SHP77 treated with DMSO at 0.1 percent for 48 hours (cell line): ENCODE measurements around the gene LTBP2.
"Not testable (repeated sequence)": the region's sequence is repeated elsewhere in the genome, so short reads cannot be mapped to it uniquely, and the experiment has no call there.

Experiments
- DNase-seq: peaks from one replicate; lab custom pipeline; 2025; lab: John Stamatoyannopoulos, UW

The LTBP2 gene

DNA sequence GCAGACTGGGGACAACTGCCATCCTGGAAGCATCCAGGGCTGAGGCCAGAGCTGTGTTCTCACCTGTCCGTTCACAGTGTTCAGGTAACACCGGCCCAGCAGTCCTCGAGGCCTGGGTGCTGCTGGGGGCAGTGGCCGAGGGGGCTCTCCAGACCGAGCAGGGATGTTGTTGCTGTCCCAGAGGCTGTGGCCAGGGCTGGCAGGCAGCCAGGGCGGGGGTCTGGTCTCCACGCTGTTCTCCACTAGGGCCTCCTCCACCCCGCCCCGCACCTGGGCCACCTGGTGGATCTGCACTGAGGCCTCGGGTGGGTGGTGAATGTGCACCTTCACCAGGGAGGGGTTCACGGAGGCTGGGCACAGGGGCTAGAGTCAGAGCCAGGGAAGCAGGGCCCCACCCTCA is 61.0 kb downstream of the LTBP2 start:
- DNase-seq = no peak

DNA sequence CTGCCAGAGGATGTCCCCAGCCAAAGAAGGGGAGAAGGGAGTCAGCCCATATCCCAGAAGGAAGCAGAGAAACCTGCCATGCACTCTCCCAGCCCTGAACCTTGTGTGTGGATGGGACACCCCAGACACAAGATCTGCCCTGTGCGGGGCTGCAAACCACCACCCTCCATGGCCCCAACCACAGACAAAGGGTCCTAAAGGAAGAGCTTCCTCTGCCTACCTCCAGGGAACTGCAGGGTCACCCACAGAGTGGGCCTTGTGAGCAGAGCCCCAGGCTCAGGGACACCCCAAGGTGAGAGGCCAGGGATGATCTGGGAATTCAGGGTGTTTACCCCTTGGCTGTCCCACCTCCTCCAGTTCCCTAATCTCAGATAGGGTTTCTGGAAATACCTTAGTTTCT is 62.0 kb downstream of the LTBP2 start:
- DNase-seq = no peak

DNA sequence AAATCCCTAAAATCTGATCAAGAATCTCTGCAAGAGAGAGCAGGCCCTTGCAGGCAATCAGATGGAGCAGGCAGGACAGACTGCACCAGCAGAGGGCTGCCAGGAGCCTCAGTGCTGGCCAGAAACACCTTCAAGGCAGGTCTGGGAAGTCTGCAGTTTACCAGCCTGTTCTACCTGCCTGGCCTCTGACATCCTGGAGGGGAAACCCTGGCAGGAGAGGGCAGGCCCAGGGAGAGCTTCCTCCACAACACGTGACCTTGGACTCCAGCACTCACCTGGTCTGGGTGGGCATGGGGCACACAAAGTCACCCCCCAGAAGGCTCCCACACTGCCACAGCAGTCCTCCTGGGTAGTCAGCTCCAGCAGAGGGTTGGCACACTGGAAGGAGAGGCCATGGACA is 62.4 kb downstream of the LTBP2 start:
- no peak for DNase-seq

DNA sequence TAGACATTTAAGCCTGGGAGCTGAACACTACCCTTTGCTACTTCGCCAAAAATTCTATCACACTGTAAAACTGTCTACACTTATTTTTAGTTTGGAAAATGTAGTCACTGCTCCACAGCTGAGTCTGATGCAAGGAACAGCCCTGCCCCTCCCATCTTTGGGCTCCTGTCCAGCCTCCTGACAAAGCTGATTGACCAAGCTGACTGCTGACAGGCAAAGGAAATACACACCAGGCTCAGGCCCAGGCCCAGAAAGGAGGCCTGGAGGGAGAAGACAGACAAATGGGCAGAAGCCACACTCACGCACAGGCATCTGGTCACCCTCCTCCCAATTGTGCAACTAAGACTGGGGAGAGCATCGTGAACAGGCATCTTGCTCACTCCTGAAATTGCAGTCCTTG is 63.2 kb downstream of the LTBP2 start:
- DNase-seq = no peak

DNA sequence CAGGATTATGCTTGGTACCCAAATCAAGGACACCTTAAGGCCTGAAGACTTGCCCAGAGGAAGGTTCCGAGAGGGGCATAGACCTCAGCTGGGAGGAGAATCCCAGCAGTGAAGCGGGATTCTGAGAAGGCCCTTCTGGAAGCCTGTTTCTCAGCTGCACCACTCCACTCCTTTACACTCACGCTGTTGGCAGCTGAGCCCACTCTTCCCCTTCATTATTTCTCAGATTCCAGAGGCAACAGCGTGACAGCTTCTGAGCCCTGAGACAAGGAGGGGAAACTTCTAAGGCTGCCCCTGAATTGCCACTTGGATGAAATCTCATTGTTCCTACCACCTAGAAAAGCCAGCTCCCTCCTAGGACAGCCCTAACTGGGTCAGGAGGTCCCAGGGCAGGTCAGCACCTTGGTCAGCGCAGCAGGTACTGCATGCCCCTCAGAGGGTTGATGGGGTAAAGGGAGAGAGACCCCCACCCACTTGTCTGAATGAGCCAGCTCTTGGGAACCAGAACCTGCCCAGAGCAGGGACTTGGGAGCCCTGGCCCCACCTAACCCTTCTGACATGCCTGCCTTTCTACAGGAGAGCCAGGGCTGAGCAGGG is 64.6 kb downstream of the LTBP2 start:
- no peak for DNase-seq

DNA sequence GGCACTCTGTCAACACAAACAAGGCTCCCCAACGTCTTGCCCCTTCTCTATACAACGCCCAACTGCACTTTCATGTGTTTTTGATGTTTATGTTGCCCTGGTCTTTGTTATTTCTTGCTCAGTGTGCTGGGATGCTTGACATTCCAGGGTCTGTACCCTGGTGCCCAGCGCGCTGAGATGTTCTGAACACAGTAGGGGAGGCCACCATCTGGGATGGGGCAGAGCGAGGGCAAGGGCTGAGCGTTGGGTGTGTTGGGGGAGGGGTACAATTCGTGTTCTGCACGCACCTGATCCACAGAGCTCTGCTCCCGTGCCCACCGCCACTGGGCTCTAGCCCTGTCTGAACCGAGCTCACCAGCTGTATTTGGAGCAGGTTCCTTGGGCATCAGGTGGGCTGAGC is 65.6 kb downstream of the LTBP2 start:
- DNase-seq = no peak

DNA sequence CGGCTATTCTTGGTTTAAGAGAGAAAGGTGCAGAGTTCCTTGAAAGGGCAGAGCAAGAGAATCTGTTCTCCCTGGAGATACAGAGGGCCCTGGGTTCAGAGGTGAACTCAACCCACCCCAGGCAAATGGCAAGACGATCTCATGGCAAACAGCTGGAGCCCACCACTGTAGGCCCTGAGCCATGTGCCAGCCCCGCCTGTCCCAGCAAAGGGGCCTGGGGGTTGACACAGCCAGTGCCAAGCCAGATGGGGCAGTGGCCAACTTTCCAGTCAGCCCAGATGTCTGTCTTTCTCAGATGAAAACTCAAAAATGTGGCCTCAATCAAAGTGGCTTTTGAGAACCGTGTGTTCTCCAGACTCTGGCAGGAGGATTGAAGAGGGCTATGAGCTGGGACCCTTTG is 66.7 kb downstream of the LTBP2 start:
- no peak for DNase-seq

DNA sequence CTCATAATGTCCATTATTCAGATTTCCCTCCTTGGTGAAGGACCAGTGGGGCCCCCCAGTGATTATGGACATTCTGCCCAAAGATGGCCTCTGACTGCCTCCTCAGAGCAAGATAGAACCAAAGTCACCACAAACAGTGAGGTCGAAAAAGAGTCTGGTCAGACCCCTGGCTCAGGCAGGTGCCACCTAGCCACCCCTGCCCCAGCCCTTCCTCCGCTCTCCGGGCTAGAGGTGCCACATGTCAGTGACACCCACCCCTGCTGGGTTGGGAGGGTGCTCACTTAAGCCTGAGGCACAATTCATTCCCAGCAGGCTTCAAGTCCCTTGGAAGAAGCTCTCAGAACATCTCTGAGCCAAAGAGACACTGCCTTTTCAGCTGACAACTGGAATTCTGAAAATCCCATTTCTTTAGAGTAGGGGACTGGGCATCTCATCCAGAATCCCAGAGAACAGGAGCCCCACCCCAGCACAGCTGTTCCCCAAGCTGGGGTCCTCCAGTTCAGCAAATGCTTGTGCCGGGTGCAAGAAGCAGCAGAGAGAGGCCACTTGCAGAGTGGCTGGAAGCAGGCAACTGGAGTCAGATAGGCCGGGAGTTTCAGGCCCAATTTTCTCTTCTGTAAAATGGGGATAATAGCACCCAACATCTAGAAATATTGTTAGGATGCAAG is 68.1 kb downstream of the LTBP2 start:
- no peak for DNase-seq

DNA sequence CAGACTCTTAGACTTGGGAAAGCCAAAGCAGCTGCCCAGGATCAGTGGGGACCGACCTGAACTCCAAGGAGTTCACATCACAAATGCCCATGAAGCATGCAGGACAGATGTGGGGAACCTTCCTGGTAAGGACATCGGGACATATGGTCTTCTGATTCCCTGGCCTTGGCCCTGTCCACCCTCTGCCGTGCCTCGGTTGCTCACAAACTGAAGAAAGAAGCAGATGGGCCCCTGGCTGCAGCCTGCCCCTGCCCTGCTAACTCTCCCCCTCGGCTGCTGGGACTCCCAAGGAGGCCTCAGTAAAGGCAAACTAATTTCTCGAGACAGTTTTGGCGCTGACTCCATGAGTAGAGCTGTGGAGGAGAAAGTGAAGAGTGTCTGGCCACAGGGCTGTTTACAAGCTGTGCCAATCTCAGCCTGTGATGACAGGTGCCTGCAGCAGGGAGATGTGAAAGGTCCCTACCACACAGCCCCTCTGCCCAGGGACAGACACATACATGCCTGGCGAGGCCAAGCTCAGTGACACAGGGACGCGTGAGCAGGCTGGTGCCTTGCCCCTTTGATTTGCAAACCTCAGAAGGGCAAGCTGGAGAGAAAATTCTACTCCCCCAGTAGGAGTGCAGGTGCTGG is 69.9 kb downstream of the LTBP2 start:
- DNase-seq = no peak

DNA sequence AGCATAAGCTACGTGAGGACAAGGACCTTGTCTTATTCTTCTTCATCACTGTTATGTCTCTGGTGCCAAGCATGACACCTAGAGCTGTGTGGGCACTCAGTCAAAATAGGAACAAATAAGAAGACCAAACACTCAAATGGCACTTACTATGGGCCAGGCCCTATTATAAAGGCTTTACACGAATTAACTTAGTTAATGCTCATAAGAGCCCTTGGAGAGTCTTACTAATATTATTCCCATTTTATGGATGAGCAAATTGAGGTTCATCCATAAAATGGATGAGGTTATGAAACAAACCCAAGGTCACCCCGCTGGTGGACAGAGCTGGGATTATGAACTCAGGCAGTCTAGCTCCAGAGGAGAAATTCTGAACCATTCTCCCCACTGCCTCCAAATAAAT is 70.8 kb downstream of the LTBP2 start:
- no peak for DNase-seq

DNA sequence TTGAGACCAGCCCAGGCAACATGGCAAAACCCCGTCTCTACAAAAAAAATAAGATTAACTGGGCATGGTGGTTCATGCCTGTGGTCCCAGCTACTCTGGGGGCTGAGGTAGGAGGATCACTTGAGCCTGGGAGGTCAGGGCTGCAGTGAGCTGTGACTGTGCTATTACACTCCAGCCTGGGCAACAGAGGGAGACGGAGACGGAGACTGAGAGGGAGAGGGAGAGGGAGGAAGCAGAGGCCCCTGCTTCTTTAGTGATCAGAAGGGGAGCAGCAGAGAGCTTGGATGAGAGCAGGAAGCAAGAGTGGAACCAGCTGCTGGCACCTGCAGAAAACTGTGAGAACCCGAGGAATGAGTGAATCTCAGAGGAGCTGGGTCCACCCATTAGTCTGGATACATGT is 72.5 kb downstream of the LTBP2 start:
- DNase-seq = no peak

DNA sequence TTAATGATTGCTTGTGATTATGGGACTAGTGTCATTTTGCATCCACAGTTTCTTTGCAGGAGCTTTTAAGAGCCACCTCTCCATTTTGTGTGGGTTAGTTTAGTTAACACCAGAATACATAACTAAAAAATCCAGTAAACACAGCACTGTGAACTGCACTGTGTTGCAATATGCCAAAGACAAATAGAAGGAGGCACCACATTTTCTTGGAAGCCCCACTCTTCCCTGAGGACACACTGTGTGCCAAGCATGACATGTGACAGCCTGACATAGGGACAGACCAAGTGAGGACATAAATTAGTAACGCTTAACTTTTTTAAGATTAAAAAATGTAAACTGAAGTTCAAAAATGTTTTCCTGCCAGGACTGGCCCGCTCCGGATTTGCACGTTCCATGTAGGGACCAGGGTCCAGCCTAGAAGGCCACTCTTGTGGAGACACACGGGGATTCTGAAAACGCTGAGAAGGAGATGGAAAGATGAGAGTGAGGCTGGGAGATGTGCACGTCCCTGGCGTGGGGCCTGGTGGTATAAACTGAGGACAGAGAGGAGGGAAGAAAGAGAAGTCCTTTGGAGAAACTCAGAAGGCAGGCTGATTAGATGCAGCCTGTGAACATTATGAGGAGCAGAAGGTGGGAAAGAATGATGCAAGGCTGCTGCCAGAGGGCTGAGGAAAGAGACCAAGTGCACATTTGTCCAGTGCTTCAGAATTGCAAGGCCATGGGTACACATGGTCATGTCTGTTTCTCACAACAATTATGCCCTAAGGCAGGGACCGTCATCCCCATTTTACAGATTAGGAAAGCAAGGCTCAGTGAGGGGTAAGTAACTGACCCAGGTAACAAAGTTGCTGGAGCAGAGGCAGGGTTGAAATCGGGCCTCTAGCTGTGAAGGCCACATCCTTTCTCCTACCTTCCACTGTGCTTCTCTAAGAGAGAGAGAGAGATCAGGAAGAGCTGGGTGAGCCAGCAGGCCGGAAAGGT is 73.3 kb downstream of the LTBP2 start:
- DNase-seq = no peak

DNA sequence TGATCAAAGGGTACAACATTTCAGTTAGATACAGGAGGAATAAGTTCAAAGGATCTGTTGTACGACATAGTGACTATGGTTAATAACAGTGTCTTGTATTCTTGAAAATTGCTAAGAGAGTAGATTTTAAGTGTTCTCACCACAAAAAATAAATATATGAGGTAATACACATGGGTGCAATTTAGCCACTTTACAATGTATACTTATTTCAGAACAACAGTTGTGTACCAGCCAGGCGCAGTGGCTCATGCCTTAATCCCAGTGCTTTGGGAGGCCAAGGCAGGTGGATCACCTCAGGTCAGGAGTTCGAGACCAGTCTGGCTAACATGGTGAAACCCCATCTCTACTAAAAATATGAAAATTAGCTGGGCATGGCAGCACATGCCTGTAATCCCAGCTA is 75.7 kb downstream of the LTBP2 start:
- not testable (repeated sequence) for DNase-seq

DNA sequence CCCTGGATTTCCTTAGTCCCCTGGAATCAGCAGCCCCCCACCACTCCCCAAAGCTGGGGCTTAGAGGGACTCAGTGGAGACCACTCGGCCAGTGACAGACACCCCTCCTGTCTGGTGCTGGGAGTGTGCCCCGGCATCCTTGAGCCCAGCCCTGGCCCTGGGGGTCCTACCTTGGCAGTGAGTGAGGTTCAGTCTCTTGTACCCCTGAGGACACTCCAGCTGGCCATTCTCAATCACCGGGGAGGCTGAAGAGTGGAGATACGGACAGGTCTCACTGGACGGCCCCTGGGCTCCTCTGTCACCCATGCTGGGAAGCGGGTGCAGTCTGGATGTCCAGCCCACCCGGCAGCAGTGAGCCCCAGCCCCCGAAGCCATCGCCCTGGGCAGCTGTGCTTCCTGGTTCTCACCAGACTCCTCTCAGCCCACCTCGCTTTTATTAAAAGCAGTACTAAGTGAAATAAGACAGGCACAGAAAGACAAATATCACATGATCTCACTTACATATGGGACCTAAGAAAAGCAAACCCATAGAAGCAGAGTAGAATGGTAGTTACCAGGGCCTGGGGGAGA is 76.2 kb downstream of the LTBP2 start:
- DNase-seq = no peak

DNA sequence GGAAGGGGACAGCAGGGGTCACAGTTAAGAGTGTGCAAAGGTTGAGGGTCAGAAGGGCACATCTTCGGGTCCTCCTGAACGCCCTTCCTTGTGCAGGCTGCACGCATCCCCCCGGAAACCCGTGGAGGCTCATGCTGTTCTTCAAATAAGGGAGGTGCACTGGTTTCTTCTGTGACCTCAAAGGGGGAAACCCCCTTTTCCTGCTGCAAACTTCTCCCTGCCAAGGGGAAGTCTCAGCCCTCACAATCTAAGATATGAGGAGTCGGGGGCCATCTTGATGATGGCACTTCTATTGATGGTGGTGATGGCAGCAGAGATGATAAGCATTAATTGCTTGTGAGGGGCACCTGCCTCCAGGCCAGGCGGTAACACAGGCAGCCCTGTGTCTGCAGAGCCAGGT is 78.5 kb downstream of the LTBP2 start:
- no peak for DNase-seq

DNA sequence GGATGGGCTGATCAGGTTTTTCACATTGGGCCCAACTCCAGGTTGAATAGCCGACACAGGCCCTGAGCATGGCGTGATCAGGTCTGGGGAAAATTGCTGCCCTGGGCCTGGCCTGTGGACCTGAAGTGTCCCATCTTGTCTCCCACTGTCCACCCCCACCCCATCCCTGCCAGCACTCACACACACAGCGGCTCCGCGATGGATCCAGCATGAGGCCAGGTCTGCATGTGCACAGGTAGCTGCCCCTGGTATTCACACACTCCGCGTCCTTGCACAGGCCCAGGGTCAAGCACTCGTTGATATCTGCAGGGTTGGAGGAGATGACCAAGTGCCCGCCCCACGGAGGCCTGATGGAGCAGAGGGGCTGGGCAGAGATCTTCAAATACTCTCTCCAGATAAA is 79.8 kb downstream of the LTBP2 start:
- no peak for DNase-seq

DNA sequence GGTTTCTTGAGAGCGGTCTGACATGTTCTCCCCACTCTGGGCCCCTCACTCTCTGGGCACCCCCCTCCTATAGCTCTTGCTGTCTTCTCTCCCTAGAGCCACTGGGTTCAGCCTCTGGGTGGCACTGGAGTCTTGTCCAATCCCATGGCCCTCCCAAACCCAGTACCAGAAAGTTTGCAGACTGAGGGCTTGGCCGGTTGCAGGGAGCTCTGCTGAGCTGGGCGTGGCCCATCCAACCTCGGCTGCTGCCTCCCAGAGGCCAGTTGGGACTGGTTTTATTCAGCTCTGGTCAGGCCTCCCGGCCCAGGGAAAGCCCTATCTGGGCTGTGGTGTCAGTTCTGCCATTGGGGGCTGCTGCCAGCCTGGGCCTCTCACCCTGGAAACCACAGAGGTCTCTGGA is 80.6 kb downstream of the LTBP2 start:
- DNase-seq = no peak

DNA sequence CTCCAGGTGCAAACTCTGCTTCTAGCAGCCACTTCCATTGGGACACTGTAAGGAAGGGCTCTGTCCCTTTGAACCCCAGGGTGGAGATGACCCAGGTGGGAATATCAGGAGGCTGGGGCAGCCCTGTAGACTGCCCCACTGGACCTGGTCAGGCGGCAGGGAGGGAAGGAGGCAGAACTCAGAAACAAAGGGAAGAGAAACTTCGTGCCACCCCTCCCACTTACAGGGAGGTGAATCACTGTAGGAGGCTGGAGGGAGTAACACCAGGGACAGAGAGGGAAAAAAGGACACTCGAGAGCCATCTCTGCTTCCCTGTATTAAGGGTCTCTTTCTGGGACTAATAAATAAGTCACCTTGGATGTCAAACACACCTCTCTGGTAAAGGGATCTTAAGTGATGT is 81.0 kb downstream of the LTBP2 start:
- DNase-seq = no peak

DNA sequence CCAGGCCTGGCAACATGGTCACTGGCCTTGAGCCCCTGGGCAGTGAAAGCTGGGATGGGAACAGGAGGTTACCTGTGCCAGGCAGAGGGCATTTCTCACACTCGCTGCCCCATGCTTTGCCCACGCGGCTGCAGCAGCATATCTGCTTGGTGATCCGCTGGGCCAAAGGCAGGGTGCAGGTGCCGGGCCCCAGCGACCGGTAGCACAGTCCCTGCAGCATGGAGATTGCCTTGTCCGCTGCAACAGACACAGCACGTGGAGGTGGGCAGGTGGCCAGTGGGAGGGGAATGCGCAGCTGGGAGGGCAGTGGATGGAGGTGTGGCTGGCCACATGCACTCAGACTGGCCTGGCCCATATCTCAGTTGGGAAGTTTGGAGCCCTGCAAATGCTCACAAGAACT is 83.2 kb downstream of the LTBP2 start:
- DNase-seq = no peak

DNA sequence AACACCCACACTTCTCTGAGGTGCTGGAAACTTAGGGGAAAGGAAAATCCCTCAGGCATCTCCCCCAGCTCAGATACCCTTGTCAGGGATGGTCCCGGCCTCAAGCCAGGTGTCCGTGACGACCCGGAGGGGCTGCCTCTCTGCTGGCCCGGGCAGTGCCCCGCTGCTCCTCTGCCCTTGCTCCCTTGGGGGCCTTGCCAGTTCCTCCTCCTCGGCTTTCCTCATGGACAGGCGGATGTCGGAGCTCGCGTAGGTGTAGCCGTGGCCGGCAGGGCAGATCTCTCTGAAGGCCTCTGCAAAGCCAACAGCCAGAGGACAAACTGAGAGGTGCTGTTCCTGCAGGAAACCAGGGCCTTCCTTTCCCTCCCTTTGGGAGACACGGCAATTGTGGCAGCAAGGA is 83.6 kb downstream of the LTBP2 start:
- no peak for DNase-seq

DNA sequence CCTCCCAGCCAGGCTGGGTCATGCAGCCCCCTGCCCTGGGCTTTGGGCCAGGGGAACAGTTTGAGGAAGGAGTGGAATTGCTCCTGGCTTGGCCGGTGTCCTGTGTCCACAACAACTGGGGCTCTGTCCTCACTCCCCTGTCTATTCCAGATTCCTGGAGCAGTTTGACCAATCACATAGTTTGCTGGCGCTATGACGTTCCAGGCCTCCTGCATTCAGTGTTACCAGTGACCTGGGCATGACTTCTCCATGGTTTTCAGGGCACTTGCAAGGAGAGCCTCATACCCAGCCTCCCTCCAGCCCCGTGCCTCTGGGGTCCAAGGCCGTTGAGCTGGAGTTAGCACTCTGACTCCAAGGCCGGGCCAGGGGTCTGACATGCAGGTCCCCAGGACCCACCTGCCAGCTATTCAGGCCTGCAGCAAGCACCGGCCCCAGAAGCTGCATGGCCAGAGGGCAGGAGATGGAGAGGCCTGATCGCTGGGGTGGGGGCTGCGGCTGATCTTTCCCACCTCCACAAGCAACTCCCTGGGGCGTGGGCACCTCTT is 84.2 kb downstream of the LTBP2 start:
- DNase-seq = no peak
